Measurements from ENCODE around the gene MSI2. TPM values are rescaled to one million over a fixed set of nuclear protein-coding genes. Genes with fewer than 3 reads are reported as not detected.
"Not testable (repeated sequence)": the region's sequence is repeated elsewhere in the genome, so short reads cannot be mapped to it uniquely, and the experiment has no call there.

MSI2 gene
- total RNA-seq, 4 donors from 2014 or later, result 9.9 to 18.5 (median 13.8) TPM

- intact Hi-C loops (cut with DNase I; ENCODE audit: low total_unique reads), result no loop called here
- WGBS, 2 donors, result 91 to 92% methylated on average over 7 of the region's 7 CpGs
- TF ChIP-seq POLR2A (IDR thresholded peaks at IDR 0.05) (no peak), CTCF (IDR thresholded peaks at IDR 0.05) (no peak)
Measured at GRCh38 chr17:57299176-57299575, 42.9 kb downstream of the MSI2 start.

GRCh38 chr17:57300592-57300991 is 44.3 kb downstream of the MSI2 start:
- DNase-seq (ENCODE audit: low spot score in 2 of 2); H3K4me3 ChIP-seq (ENCODE audit: low read depth, poor library complexity, severe bottlenecking); intact Hi-C loops (cut with DNase I; ENCODE audit: low total_unique reads): not testable (repeated sequence)
- 93 to 97% methylated on average over 7 of the region's 7 CpGs for WGBS, 2 donors

More at GRCh38 chr17:57299176-57299575, 42.9 kb downstream of the MSI2 start:
- DNase-seq (ENCODE audit: low spot score in 2 of 2), result no peak
- no peak overlapping the region for H3K4me3 ChIP-seq (ENCODE audit: low read depth, poor library complexity, severe bottlenecking)

GRCh38 chr17:57302690-57303465 is 46.6 kb downstream of the MSI2 start:
- no peak overlapping the region for H3K4me3 ChIP-seq (ENCODE audit: low read depth, poor library complexity, severe bottlenecking)
- intact Hi-C loops (cut with DNase I; ENCODE audit: low total_unique reads), result no loop called here
- no peak for TF ChIP-seq POLR2A (IDR thresholded peaks at IDR 0.05)
- no peak for TF ChIP-seq CTCF (IDR thresholded peaks at IDR 0.05)
- no peak for DNase-seq (ENCODE audit: low spot score in 2 of 2)
- 81 to 85% methylated on average over 10 of the region's 10 CpGs for WGBS, 2 donors

- no peak overlapping the region for H3K4me3 ChIP-seq (ENCODE audit: low read depth, poor library complexity, severe bottlenecking)
- WGBS, 2 donors, result 88 to 89% methylated on average over 13 of the region's 13 CpGs
- intact Hi-C loops (cut with DNase I; ENCODE audit: low total_unique reads), result no loop called here
- TF ChIP-seq CTCF (IDR thresholded peaks at IDR 0.05) (no peak), POLR2A (IDR thresholded peaks at IDR 0.05) (no peak)
- DNase-seq (ENCODE audit: low spot score in 2 of 2), result no peak
Measured at GRCh38 chr17:57305144-57305728, 48.9 kb downstream of the MSI2 start.

GRCh38 chr17:57305908-57306504 is 49.7 kb downstream of the MSI2 start:
- DNase-seq (ENCODE audit: low spot score in 2 of 2), result no peak
- 82 to 87% methylated on average over 5 of the region's 5 CpGs for WGBS, 2 donors

GRCh38 chr17:57308543-57309186 is 52.3 kb downstream of the MSI2 start:
- DNase-seq (ENCODE audit: low spot score in 2 of 2), result no peak
- WGBS, 2 donors, result 76 to 78% methylated on average over 5 of the region's 5 CpGs
- no peak for TF ChIP-seq CTCF (IDR thresholded peaks at IDR 0.05)
- TF ChIP-seq POLR2A (IDR thresholded peaks at IDR 0.05), result no peak
- no peak overlapping the region for H3K4me3 ChIP-seq (ENCODE audit: low read depth, poor library complexity, severe bottlenecking)
- intact Hi-C loops (cut with DNase I; ENCODE audit: low total_unique reads), result no loop called here

More at GRCh38 chr17:57305908-57306504, 49.7 kb downstream of the MSI2 start:
- H3K4me3 ChIP-seq (ENCODE audit: low read depth, poor library complexity, severe bottlenecking), result no peak overlapping the region
- intact Hi-C loops (cut with DNase I; ENCODE audit: low total_unique reads), result no loop called here
- no peak for TF ChIP-seq POLR2A (IDR thresholded peaks at IDR 0.05)
